NCI-H1417 (cell line): ENCODE measurements around the gene GDF3.
A peak's percentile ranks its signal among the peaks of the same experiment; 100 is the strongest.
"Not testable (repeated sequence)": the region's sequence is repeated elsewhere in the genome, so short reads cannot be mapped to it uniquely, and the experiment has no call there.

ENCODE experiments used
- DNase-seq, 3 experiments: peaks; one replicate each; lab custom pipeline; 2025; lab: John Stamatoyannopoulos, UW

GDF3 gene

GRCh38 chr12:7695566-7696197 lies at the start of gene GDF3:
Gene GDF3 (minus strand): TSS chr12:7695775. CDS start chr12:7695728, 47 bp downstream.
- no peak for DNase-seq

GRCh38 chr12:7732993-7733392 lies 37.4 kb upstream of the GDF3 start:
- no peak for DNase-seq

DNA sequence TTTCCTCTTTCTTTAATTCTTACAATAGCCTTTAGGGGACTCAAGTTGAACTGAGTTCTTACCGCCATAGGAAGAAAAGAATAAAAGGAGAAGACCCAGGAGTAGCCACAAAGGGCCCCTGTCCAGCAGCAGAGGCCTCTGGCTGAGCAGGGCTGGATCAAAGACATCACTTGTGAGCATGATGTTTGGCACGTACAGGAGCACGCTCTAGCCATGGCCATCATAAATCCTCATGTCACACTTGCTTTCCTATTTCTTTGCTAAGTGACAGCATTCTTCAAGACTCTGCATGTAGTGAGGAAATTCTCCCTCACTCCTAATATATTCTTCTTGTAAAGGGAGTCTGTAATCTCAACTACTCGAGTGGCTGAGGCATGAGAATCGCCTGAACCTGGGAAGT lies 35.9 kb upstream of the GDF3 start:
- DNase-seq, result no peak

GRCh38 chr12:7730984-7731383 lies 35.4 kb upstream of the GDF3 start:
- DNase-seq, result not testable (repeated sequence)

- DNase-seq, result no peak
Measured at GRCh38 chr12:7729746-7730145, 34.2 kb upstream of the GDF3 start.

DNA sequence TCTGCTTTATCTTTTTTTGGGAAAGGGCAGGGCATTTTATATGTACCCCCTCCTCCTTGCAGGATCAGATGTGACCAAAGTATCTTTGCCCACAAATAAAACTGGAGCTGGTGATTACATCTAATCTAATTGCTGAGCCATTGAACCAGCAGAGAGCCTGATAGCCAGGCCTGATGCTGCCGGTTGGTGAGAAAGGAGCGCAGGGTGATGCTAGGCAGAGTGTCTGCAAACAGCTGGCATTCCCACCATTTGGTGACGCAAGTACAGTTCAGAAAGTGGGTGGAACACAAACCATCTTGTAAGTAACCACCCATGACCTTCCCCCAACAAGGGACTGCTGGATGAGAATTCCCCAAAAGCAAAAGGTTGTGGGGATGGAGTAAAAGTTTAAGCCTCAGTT lies 28.4 kb upstream of the GDF3 start:
- no peak for DNase-seq

GRCh38 chr12:7719946-7720730 lies 24.6 kb upstream of the GDF3 start:
- DNase-seq, result no peak

- no peak for DNase-seq
Measured at GRCh38 chr12:7716381-7716780, 20.8 kb upstream of the GDF3 start.

DNA sequence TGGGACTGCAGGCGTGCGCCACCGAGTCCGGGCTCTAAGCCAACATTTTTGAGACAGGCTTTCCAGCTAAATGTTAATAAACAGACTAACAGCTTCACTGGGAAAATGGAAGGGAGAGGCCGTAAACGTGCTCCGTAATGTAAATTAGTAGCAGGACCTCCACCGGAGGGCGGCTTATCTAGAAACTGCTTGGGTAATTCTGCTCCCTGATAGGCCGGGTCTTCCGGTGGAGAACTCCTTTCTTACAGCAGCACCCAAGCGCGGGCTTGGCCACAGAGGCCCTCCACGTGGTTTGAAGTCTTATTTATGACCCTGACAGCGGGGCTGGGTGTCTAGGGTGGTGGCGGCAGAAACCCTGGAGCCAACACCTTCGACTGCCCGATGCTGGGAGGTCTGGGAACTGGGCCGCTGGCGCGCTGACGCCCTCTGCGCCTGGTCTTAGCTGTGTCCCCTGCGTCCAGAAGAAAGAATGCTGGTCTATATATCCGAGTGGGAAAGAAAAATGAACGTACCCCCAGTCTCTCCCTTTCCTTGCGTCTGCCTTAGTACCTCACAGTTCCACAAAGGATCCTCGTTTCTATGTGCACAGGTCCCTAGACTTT lies 17.4 kb upstream of the GDF3 start:
- DNase-seq, result no peak

DNA sequence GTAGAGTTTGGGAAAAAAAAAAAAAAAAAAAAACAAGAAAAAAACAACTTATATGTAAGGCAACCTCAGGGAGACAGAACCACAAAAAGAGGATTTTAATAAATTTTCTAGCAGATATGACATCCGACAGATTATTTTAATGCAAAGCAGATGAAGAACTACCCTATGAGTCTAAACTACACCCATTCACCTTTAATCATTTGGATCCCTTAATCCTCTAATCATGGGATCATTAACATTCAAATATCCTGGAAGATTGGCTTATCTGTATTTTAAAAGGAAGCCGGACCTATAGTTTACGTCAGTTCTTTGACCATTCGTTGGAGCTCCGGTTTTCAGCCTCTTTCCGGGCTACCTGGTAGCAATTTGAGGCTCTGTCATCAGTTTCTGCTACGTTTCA lies 15.6 kb upstream of the GDF3 start, which contains the start of gene DPPA3:
TSS of gene DPPA3 (plus strand) at position 301 of the 400 bp plus-strand sequence. CDS start 138 bp downstream, outside the sequence.
- no peak for DNase-seq

DNA sequence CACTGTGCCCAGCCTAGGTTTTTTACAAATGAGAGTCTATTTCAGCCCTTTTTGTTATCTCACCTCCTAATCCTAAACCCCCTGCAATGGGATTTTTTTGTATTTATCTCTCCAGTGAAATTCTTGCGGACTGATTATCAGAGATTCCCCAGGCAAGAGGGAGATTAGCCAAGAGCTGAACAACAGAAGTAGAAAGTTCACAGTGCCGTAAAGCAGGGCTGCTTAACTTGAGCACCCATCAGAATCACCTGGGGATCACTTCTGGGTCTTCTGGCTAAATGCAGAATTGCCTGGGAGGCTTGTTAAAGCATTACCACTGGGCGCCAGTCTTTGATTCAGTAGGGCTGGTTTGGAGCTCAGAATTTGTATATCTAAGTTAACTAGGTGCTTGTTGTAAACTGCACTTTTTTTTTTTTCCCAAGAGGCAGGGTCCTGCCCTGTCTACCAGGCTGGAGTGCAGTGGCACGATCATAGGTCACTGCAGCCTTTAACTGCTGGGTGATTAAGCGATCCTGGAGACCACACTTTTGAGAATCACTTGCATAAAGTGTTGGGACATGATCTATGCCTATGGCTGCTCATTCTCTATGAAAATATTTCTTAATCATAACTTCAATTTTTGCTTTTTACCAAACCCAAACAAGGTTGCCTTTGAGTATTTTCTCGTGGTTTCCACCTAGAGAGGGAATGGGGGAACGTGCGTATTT lies 14.5 kb upstream of the GDF3 start:
- no peak for DNase-seq

DNA sequence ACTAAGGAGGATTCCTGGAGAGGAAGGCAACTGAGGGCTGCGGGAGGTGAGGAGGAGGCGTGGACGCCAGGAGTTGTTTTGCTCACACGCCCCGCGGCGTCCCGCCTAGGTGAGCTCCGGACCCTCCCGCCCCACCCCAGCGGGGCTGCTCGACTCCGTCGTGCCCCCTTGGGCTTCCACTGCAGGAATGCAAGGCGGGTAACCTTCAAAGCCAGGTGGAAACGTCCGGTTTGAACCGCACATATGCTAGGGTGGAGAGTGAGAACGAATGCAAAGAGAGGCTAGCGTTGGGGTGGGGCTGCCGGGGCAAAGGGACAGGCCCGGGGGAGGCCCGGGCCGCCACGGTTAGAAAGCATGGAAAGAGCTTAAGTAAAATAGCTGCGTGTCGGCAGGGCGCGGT lies 10.3 kb upstream of the GDF3 start:
- DNase-seq, result no peak

GRCh38 chr12:7695237-7695560 lies 376 bp downstream of the GDF3 start:
- no peak for DNase-seq

DNA sequence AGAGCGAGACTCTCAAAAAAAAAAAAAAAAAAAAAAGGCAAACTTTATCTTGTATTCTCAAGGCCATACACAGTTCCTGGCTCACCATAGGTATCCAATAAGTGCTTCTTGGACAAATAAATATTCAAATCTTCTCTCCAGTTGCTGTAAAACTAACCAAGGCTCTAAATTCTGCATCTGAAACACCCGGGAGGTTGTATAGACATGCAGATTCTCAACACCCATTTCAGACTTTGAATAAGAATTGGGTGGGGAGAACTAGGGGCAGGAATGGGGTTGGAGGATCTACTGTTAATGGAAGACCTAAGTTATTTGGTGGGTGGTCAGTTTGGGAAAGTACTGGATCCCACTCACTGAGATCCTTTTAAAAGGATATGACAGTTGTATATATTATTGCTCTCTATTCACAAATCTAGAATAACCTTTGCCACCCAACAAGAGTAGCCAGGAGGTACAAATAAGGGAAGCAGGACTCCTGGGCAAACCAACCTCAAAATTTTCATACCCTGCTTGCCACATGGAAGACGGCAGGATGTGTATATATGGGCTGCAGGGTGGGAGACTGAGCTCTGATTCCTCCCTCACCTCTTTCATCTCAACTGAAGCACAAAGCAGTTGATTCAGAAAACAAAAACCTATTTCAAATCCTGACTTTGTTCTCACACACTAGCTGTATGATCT lies 879 bp downstream of the GDF3 start:
- DNase-seq, result no peak

DNA sequence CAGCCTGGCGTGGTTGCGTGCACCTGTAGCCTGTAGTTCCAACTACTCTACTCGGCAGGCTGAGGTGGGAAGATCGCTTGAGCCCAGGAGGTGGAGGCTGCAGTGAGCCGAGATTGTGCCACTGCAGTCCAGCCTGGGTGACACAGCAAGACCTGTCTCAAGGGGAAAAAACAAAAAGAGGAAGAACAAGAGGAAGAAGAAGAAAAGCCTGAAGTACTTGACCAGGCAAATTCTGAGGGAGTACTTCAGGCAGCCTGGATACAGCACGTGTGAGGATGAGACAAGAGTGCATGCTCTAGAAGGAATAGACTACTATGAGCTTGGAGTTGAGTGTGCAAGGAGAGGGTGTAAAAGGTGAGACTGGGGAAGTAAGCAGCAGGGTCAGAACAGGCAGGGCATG lies 1.8 kb downstream of the GDF3 start:
- no peak for DNase-seq

DNA sequence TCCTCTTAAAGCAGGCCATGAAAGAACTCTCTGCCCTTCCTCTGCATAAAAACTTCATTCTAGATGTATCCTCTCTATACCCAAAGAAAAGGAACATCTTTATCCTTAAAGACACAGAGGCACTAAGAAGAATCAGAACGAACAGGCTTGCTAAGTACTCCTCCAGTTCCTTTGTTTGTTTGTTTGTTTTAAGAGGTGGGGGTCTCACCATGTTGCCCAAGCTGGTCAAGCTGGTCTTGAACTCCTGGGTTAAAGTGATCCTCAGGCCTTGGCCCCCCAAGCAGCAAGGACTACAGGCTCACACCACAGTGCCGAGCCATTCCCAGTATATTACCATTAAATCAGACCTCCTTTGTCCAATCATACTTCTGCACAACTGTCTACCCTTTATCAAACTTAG lies 14.0 kb downstream of the GDF3 start:
- DNase-seq, result no peak

DNA sequence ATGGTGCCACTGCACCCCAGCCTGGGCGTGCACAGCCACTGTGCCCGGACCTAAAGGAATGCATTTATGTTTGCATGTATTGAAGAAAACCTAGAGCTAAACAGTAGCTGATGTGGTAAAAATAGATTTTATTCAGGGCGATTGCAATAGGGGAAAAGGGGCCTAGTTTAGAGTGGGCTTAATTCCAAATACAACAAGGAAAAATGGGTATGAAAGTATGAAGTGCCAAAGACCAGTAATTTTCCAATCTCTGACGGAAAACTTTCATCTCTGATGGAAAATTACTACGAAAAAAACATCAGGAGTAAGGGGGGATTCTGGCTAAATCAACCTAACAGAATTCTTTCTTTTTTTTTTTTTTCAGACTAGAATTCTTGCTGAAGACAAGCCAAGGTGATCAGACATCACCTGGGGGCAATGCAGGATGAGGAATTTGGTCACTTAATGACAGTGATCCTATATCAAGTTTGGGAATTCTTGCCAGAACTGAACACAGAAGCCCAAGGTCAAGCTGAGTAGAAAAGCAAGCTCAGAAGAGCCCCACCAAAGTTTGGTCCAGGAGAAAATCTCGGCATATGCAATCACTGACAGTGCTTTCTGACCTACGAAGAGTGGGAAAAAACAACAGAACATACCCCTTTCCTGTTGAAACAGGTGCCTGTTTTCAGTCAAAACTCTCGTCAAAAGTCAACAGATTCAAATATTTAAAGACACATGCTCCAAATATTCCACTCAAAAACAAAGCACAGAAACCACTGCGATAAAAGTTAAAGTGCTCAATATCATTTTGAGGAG lies 16.1 kb downstream of the GDF3 start:
- DNase-seq, result no peak

DNA sequence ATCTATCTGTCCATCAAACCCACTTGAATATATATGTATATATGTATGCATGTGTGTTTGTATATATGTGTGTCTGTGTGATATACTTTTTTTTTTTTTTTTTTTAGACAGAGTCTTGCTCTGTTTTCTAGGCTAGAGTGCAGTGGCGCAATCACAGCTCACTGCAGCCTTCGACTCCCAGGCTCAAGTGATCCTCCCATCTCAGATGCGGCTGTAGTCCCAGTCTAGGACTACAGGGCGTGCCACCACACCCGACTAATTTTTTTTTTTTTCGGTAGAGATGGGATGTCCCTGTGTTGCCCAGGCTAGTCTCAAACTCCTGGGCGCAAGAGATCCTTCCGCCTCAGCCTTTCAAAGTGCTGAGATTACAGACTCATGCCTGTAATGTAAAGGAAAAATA lies 16.8 kb downstream of the GDF3 start:
- no peak for DNase-seq

GRCh38 chr12:7677432-7677888 lies 18.1 kb downstream of the GDF3 start:
- DNase-seq, result peak in 1 of 3 experiments; percentile 11

- DNase-seq, result not testable (repeated sequence)
Measured at GRCh38 chr12:7675455-7675854, 20.1 kb downstream of the GDF3 start.

GRCh38 chr12:7668171-7668570 lies 27.4 kb downstream of the GDF3 start:
- no peak for DNase-seq
